SH-SY5Y (cell line): Measurements from ENCODE around the gene SPDL1.

Source experiments
- GATA2 ChIP-seq: IDR thresholded peaks from 2 replicates; pipeline ENCODE4 v1.6.1; 2011; ENCODE audit warnings: mild to moderate bottlenecking, low read depth, low read length
- GATA3 ChIP-seq: IDR thresholded peaks from 2 replicates; pipeline ENCODE4 v1.6.1; 2011; ENCODE audit warnings: low read depth, mild to moderate bottlenecking, low read length, moderate library complexity

GRCh38 chr5:169636477-169637084 is 53.0 kb downstream of the SPDL1 start:
- TF ChIP-seq GATA2, result no peak
- TF ChIP-seq GATA3, result no peak
